GM12878 (cell line): ENCODE data around the gene RALGPS1. TPM values are rescaled to one million over a fixed set of nuclear protein-coding genes. Genes with fewer than 3 reads are reported as not detected.

ENCODE experiments used
- ATAC-seq: fragments of 200-7000 bp; cut with Tn5 transposase; 3 replicates; pipeline ENCODE4 v1.9.1; 2020; ENCODE audit warnings: mild to moderate bottlenecking, moderate library complexity
- BruUV-seq: library from RNA; stranded (reverse); fragments of 400-500 nt; replicated peaks from 2 replicates; lab custom pipeline; 2021; lab: Mats Ljungman, UMichigan
- CTCF ChIA-PET: fragments of 300-600 bp; sonication (Branson Sonifier 250); formaldehyde crosslinking; extraction: SDS; loops from one replicate; lab custom pipeline; 2021; ENCODE audit warnings: inconsistent platforms; lab: Yijun Ruan, JAX
- POLR2A ChIA-PET: fragments of 350-600 bp; formaldehyde crosslinking; extraction: SDS; loops from one replicate; lab custom pipeline; 2021; ENCODE audit warnings: inconsistent platforms; lab: Charles Lee
- RAD21 ChIA-PET: fragments of 300-600 bp; sonication (Branson Sonifier 250); formaldehyde crosslinking; loops from one replicate; lab custom pipeline; 2023; ENCODE audit warnings: antibody characterized with exemption; ENCODE audit not compliant: unreplicated experiment; lab: Charles Lee
- SMC1A ChIA-PET: fragments of 300-600 bp; sonication (Branson Sonifier 250); formaldehyde crosslinking; loops from one replicate; lab custom pipeline; 2023; ENCODE audit not compliant: unreplicated experiment, uncharacterized antibody; lab: Charles Lee
- DNase-seq: peaks from one replicate; pipeline ENCODE4 v3.0.0-alpha.2; 2011; ENCODE audit warnings: low read depth, low spot score
- FAIRE-seq: peaks from 3 replicates; lab custom pipeline; 2011; peaks lifted over from hg19 to GRCh38; lab: Jason Lieb, UNC
- H2AFZ ChIP-seq: 2 replicates; pipeline ENCODE4 v1.6.0; 2011; ENCODE audit warnings: low read depth, low read length, control low read depth; ENCODE audit not compliant: control insufficient read depth
- H3K27ac ChIP-seq: 2 replicates; pipeline ENCODE4 v1.5.1; 2011; ENCODE audit warnings: control low read depth; ENCODE audit not compliant: control insufficient read depth, insufficient read depth
- H3K27me3 ChIP-seq, 2 experiments: replicated peaks in 1 of 2; 2 replicates each; pipeline versions ENCODE4 v1.6.0 to v1.6.1; 2011; ENCODE audit warnings: low read length in 1 of 2; ENCODE audit not compliant: control insufficient read depth in 2 of 2, insufficient read depth in 2 of 2
- H3K36me3 ChIP-seq, 2 experiments: 2 replicates each; pipeline ENCODE4 v1.5.1; 2011; ENCODE audit warnings: low read length in 1 of 2; ENCODE audit not compliant: control insufficient read depth in 2 of 2, insufficient read depth in 2 of 2
- H3K4me1 ChIP-seq: 2 replicates; pipeline ENCODE4 v1.6.1; 2011; ENCODE audit warnings: mild to moderate bottlenecking, low read length, moderate library complexity, mixed read lengths; ENCODE audit not compliant: control insufficient read depth, insufficient read depth
- H3K4me2 ChIP-seq: 2 replicates; pipeline ENCODE4 v1.6.0; 2011; ENCODE audit warnings: control low read depth; ENCODE audit not compliant: control insufficient read depth, insufficient read depth
- H3K4me3 ChIP-seq: fragments of 200-600 bp; sonication (generic); 2 replicates; pipeline ENCODE4 v1.5.1; 2016
- H3K79me2 ChIP-seq: 2 replicates; pipeline ENCODE4 v1.6.0; 2011; ENCODE audit warnings: low read length; ENCODE audit not compliant: control insufficient read depth, insufficient read depth
- H3K9ac ChIP-seq: 2 replicates; pipeline ENCODE4 v1.8.0; 2011; ENCODE audit warnings: low read length, control low read depth, mixed read lengths; ENCODE audit not compliant: control insufficient read depth, insufficient read depth
- H3K9me3 ChIP-seq: replicated peaks from 3 replicates; pipeline ENCODE4 v1.5.1; 2011; ENCODE audit warnings: mild to moderate bottlenecking, low read length; ENCODE audit not compliant: control insufficient read depth, insufficient read depth
- H4K20me1 ChIP-seq: 2 replicates; pipeline ENCODE4 v1.6.0; 2011; ENCODE audit not compliant: control insufficient read depth, insufficient read depth
- NFIC ChIP-seq: IDR thresholded peaks from 2 replicates; pipeline ENCODE4 v1.6.1; 2012; ENCODE audit warnings: low read depth, mild to moderate bottlenecking, inconsistent platforms, low read length, moderate library complexity
- WRNIP1 ChIP-seq: IDR thresholded peaks from 2 replicates; pipeline ENCODE4 v1.6.1; 2011; ENCODE audit warnings: low read depth, low read length, improper control_type of control experiment, borderline replicate concordance
- ZBTB11 ChIP-seq: fragments of 450-650 bp; formaldehyde crosslinking; IDR thresholded peaks from 2 replicates; pipeline ENCODE4 v1.5.0; 2022; ENCODE audit warnings: mild to moderate bottlenecking, missing genetic modification characterization
- WGBS: methylation state at CpG from one replicate; pipeline ENCODE4 v1.1.6; 2016; ENCODE audit warnings: low lambda C conversion rate; ENCODE audit not compliant: insufficient replicate concordance, insufficient coverage; ENCODE audit errors: missing lambda C conversion rate; 5-methylcytosine and 5-hydroxymethylcytosine counted together
- in situ Hi-C: fragments of 300-500 bp; cut with MboI; formaldehyde crosslinking; loops from 9 replicates; pipeline ENCODE4 v1.14.3; 2018; ENCODE audit warnings: mixed read lengths
- intact Hi-C: fragments of 100-400 bp; cut with micrococcal nuclease; formaldehyde crosslinking; loops from one replicate; pipeline ENCODE4 v1.14.2; 2022; ENCODE audit not compliant: unreplicated experiment
- polyA plus RNA-seq, 11 experiments: library from polyadenylated mRNA; depleted of rRNA in 4 of 11; unstranded in 6 of 11; stranded (reverse) in 5 of 11; fragments of >200 nt; fragmentation: Nextera tagmentation in 4 of 11; fragmentation: Illumina TruSeq in 1 of 11; extraction: Ambion mirVana in 4 of 11; extraction: Trizol in 1 of 11; gene quantifications; 1 replicate in 1 of 11; 2 replicates in 10 of 11; pipeline versions ENCODE4 v1.2.1 to v1.2.3, GENCODE V29; 2011 to 2016; ENCODE audit warnings: inconsistent platforms in 2 of 11, missing spikeins in 2 of 11, low read depth in 1 of 11
- total RNA-seq, 4 experiments: library from RNA; depleted of rRNA in 3 of 4; stranded (reverse); fragments of >200 nt in 3 of 4; fragmentation: Illumina TruSeq in 1 of 4; extraction: Trizol in 1 of 4; gene quantifications; 2 replicates each; pipeline versions ENCODE4 v1.2.1 to v1.2.3, GENCODE V29; 2013 to 2021

RALGPS1 gene
- total and polyA plus RNA-seq, 10 of the 15 experiments (the other 5 are each of a cell fraction or from before 2014, with no cell fraction given): 0.13 to 5.6 (median 2.7) TPM

- Histone ChIP-seq H3K9me3 (no peaks in the 10 kb centered on the region), H3K27me3 (no peaks in the 10 kb centered on the region), H2AFZ (no peak overlapping the region), H3K4me1 (peaks cover 6% of the 10 kb centered on the region), H3K9ac (no peak overlapping the region), H3K4me2 (no peak overlapping the region), H3K36me3 (no peaks in the 10 kb centered on the region), H4K20me1 (no peaks in the 10 kb centered on the region), H3K27ac (no peak overlapping the region), H3K79me2 (no peaks in the 10 kb centered on the region), H3K4me3 (no peak overlapping the region)
- no peak for DNase-seq
- ChIA-PET POLR2A (interaction anchor here (0.9 to 6.0 kb wide), 8 partner anchors 8 to 256 kb away, joined by 3 to 38 read pairs (median 8); no protein-coding TSS in a partner anchor), CTCF (interaction anchor here (0.9 to 11.7 kb wide), 13 partner anchors 8 to 257 kb away, joined by 3 to 174 read pairs (median 24); no protein-coding TSS in a partner anchor), RAD21 (interaction anchor here (0.7 to 11.3 kb wide), 14 partner anchors 11 to 257 kb away, joined by 3 to 226 read pairs (median 14); no protein-coding TSS in a partner anchor), SMC1A (interaction anchor here (1.1 to 28.2 kb wide), 13 partner anchors 11 to 256 kb away, joined by 3 to 812 read pairs (median 18); no protein-coding TSS in a partner anchor)
- TF ChIP-seq NFIC (no peak), WRNIP1 (no peak), ZBTB11 (CRISPR knock-in tag) (no peak)
- ATAC-seq: no peak
- no peak for FAIRE-seq
- in situ Hi-C loops: loop anchor here (5.0 kb wide), 2 partner anchors 230 to 255 kb away; no protein-coding TSS in a partner anchor
- BruUV-seq: no TSS peak
- WGBS: 69% methylated on average over 12 of the region's 13 CpGs
- intact Hi-C loops: loop anchor here (5.0 kb wide), 2 partner anchors 35 to 80 kb away; no protein-coding TSS in a partner anchor
Measured at GRCh38 chr9:127197186-127197860, 282.7 kb downstream of the RALGPS1 start.
